Activated CD4-positive, alpha-beta T cell treated with anti-CD3 and anti-CD28 coated beads for 48 hours (primary cell): Measurements from ENCODE around the gene RPS17.
"Not testable (repeated sequence)": the region's sequence is repeated elsewhere in the genome, so short reads cannot be mapped to it uniquely, and the experiment has no call there.

Experiments used
- DNase-seq: peaks from one replicate; pipeline ENCODE4 v3.0.0-alpha.2; 2020

Gene RPS17

DNA sequence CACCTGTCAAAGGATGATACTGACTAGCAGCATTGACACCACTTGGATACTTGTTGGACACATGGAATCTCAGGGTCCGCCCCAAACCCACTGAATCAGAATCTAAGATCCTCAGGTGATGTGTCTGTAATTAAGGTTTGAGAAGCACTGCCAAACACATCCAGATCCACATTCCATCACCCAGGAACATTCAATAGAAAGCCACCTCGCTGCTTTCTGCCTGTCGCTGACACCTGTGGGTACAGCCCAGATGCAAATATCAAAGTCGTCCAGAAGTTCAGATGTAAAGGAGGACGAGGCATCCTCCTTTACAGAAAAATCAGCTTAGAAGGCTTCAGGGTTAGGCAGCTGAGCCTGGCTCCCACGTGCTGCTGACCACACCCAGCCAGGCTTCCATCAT is 5.2 kb upstream of the RPS17 start:
- DNase-seq, result no peak

DNA sequence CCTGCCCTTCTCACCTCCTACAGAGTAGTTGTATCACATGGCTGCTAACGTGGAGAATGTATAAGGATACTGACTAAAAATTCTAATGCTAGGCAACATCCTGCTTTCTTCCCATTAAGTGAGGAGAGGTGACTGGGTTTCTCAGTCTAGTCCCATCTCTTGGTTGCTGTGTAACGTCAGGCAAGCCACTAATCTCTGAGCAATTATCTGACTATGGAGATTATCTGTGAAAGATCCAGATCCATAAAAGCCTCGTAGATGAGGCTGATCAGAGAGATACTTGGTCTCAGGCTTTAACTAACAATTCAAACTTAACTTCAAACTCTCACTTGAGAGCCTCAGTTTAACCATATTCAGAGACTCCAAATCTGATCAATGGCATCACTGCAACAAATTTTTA is 4.7 kb upstream of the RPS17 start:
- DNase-seq, result no peak

DNA sequence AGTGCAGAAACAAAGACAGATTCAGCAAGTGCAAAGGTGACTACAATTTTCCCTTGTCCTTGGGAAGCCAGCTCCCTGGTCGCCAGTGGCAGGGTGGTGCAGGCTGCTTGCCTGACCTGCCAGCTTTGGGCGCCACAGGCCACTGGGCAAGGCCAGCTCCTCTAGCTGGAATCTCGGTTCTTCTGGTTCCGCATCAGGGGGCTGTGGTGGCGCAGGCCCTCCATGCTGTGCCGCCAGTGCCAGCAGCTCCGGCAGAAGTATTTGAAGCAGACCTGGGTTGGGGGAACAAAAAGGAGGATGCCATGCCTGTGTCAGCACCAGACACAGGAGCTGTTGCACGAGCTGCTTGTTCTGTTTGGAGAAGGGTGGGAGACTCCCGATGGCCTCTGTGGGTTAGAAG is 4.2 kb upstream of the RPS17 start:
- DNase-seq, result no peak

DNA sequence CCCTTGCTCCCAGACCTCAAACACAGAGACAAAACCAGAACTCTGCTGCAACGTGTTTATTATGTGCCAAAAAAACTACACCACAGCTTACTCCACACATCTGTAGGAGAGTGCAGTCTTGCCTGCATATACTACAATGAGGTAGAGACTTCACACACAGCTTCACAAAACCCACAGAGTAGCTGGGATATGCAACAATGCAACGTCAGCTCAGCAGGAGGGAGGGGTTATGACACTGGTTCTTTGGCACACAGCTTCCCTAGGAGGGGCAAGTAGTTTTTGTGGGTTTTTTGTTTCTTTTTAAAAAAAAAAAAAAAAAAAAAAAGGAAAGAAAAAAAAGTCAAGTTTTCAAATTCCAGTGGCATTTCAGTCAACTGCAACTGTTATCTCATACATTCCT is 2.9 kb upstream of the RPS17 start:
- DNase-seq, result no peak

DNA sequence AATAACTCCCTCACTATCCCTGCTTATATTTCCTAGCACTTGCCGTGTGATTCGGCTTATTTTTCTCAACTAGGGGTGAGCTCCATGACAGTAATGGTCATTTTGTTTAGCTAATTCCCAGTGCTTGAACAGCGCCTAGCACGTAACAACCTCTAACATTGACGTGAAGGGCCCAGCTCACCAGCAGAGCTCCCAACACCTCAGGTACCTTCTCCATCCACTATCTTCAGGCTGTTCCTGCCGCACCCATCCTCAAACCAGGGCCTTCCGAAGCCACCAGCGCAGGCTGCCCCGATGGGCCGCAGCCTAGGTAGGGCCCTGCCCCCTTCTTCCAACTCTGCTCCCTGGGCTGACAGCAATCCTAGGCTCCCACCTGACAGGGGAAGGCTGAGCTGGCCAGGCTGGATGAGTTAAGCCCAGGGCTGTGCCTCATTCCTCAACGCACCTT is 751 bp upstream of the RPS17 start:
- no peak for DNase-seq

DNA sequence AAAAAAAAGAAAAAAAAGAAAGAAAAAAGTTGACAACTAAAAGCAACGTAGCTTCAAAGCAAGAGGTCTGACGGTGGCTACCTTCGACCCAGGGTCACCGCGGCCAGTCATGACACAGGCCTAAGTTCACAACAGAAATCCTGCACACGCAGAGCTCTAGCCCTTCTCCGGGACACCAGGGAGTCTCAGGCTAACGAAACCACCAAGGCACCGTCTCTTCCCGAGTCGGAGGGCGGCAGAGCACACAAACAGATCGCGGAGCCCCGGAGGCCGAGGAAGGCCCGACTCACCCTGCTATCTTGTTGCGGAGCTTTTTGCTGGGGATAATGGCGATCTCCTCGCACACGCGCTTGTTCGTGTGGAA is 584 bp downstream of the RPS17 start:
- DNase-seq, result no peak

DNA sequence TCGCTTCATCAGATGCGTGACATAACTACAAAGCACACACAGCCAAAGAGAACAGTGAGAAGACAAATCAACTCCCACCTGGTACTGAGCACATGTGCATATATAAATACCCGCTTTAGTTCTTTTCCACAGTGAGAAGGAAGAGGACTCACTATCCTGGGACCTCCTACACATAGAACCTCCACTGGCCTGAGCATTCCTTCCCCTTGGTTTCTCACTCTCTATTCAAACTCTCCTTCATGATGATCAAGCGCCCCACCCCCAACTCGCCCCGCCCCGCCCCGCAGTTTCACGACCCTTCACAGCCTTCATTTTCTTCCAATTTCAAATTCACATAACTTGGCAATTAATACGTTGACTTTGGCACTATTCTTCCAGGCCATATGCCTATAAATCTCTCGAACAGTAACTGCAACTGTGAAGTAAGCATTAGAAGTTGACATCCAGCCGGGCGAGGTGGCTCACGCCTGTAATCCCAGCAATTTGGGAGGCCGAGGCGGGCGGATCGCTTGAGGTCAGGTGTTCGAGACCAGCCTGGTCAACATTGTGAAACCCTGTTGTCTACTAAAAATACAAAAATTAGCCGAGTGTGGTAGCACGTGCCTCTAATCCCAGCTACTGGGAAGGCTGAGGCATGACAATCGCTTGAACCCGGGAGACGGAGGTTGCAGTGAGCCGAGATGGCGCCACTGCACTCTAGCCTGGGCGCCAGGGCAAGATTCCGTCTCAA is 1.1 kb downstream of the RPS17 start:
- DNase-seq, result peak; percentile 42

DNA sequence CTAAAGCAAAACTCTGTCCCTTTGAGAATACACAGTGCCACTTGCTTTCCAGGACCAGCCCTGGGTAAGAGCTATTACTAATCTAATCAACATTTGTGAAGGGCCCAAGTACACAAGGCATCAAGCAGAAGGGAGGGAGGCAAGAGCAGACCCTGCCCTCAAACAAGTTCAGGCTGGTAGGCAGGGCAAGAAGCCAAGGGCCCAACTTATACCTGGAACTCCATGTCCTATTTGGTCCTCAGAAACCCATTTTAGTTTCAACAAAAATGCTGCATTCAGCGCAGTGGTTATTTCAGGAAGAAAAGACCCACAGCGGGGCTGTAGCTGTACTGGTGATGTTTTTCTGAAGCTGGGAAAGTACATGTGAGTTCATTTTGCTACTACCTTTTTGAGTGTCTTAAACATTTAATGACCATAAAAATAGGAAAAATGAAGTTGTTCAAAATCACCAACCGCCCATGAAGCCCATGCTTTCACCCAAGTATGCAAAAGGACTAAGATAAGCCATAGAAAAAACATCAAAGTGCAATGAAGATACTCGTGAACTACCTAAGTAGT is 2.8 kb downstream of the RPS17 start:
- DNase-seq, result no peak

DNA sequence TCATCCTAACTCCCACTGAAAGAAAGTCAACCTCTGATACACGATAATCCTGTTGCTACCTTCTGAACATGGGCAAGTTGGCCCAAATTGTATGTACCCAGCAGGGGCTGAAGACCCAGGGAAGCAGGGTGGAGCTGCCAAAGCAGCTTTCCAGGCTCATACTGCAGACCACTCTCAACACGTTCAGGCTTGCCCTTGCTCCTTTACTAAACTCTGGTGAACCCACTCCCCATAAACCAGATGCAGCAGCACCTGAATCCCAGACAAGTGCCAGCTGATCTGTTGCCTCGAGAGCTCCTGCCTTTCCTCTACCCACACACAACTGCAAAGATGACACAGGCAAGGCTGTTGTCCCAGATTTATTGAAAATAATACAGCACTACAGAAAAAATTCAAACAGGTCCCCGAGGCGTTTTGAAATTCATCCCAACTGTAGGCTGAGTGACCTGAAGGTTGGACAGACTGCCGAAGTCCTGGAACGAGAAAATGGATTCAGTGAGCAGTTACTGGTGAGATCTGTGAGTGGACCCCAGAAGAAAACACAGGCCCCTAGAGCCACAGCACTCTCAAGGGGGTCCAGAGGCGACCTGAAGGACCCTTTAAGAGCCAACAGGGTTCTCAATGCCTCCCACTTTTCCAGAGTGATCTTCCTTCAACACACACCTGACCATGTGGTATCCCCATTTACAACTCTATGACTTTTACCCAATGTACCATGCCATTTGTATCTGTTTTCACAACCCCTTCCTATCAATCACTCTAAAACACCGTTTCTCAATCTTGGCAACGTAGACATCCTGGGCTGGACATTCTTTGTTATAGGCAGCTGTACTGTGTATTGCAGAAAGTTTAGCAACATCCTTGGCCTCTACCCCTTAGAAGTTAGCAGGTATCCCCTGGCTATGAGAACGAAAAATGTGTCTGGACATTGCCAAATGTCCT is 3.6 kb downstream of the RPS17 start:
- DNase-seq, result no peak

DNA sequence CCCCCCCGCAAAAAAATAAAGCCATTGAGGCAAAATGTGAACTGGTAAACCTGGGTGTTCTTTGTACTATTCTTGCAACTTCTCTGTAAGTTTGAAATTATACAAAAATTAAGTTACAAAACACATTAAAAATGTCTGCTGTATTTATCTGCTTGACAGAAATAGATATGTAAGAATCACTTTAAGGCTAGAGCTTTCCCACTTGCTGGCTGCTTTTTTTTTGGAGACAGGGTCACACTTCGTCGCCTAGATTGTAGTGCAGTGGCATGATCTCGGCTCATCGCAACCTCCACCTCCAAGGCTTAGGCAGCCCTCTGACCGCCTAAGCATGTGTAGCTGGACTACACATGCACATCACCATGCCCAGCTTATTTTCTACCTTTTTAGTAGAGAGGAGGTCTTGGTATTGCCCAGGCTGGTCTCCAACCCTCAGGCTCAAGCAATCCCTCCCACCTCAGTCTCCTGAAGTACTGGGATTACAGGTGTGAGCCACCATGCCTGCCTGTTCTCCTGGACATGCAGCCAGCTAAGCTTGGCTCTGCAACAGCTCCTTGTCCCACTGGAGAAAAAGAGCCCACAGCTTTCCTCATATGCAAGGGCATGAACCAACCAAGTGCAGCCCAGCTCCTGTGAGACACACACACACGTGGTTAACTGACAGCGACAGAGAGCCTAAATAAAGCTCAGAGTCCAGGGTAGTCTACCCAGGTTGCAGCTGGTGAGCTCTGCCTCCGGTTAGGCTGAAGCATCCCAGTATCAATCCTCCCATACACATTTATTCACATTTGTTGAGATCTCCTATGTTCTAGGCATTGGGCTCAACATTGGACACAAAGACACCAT is 4.5 kb downstream of the RPS17 start:
- DNase-seq, result peak; percentile 28

DNA sequence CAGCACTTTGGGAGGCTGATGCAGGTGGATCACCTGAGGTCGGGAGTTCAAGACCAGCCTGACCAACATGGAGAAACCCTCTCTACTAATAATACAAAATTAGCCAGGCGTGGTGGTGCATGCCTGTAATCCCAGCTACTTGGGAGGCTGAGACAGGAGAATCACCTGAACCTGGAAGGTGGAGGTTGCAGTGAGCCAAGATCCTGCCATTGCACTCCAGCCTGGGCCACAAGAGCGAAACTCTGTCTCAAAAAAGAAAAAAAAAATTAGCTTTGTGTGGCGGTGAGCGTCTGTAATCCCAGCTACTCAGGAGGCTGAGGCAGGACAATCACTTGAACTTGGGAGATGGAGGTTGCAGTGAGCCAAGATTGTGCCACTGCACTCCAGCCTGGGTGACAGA is 5.1 kb downstream of the RPS17 start:
- DNase-seq, result not testable (repeated sequence)

DNA sequence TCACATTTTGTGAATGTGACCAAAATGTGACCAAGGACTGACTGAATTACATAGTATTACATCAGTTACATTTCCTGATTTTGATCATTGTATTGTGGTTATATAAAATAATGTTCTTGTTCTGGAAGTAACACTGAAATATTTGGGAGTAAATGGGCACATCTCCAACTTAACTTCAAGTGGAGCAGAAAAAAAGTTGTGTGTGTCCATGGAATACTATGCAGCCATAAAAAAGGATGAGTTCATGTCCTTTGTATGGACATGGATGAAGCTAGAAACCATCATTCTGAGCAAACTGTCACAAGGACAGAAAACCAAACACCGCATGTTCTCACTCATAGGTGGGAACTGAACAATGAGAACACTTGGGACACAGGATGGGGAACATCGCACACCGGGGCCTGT is 5.8 kb downstream of the RPS17 start:
- DNase-seq, result not testable (repeated sequence)

DNA sequence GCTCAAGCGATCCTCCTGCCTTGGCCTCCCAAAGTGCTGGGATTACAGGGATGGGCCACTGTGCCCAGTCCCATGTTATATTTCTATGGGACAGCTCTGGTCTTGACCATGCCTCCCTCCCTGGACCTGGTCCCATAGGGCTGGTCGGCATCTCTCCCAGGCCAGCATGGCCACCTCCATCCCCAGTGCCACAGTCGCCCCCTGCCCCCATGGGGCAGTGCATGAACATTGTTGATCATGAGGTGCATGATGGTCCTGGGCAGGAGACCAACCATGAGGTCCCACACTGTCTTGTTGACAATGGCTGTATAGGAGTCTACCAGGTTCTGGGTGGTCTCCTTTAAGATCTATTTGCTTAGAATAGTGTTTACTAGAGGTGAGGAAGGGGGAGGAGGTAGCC is 6.5 kb downstream of the RPS17 start:
- DNase-seq, result no peak

DNA sequence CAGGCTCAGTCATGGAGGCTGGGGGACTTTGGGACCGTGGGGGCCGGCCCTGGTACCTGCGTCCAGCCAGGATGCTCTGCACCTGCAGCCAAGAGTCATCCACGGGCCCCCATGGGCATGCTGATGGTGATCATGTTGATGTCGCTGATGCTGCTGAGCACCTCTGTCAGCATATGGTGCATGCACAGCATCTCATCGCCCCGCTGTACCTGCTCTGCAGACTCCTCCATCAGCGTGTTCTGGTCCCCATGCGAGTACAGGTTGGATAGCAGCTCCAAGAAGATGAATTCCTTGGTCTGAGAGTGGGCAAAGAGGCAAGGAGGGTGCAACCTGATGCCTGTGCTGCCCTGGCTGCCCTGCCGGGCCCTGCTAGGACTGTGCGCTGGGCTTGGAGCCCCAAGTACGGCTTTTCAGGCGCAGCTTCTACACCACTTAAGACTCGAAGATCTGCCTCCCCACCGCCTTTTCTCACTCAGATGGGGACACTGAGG is 7.2 kb downstream of the RPS17 start:
- DNase-seq, result no peak

DNA sequence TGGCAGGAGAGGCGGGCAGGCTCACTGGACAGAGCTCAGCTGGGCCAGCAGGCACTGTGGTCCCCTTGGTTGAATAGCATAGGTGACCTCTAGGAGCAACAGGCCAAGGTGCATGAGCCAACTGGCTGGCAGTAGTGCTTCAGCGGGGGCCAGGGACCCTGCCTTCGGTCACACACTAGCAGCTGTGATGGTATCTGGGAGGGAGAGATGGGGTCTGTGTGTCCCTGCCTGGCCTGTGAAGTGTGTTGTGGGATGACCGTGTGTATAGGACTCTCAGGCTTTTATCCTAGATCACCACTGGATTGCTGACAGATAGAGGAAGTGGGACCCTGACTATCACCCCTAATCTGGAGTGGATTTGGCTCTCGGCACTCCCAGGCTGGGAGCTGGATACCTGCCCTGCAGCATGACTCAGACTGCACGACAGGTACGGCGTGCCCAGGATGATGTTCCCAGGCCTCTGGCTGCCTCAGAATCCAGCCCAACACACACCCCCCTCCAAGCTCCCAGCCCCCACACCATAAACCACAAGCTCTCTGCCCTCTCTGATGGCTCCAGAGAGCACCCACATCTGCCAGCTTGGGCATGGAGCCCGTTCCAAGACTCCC is 7.8 kb downstream of the RPS17 start:
- no peak for DNase-seq

DNA sequence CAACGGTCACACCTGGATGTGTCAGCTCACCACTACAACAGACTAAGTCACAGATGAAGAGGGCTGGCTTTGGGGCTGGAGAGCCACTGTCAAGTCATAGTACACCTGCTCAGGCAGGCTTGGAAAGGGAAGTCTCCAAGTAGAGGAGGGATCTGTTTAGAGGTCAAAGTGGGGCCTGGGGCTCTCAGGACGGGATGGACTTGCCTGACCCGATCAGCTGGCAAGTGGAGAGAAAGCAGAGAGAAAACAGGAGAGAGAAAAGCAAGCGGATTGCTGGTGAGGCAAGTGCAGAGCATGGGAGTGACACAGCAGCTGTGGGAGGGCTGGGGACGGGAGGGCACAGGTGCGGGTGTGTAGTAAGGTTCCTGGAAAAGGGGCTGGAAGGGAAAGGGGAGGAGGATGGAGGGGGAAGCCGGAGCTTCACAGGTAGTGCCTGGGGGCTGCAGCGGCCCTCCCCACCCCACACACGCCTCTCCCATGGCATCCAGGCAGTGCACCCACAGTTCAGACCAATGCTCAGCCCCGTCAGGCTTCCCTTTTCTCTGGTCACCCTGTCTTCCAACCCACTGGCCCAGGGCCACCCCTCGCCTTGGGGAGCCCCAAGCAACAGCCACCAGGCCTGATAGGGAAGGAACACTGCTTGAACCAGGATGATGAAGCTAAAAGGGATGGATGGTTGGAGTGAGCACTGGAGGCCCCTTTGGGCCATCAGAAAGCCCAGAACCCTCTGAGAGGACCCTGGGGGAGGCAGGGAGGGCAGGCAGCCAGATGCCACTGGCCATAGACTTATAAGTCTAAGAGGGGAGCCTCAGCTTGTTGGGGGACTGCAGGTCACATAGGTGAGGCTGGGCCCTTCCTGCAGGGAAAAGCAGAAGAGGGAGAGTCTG is 8.5 kb downstream of the RPS17 start:
- DNase-seq, result no peak

DNA sequence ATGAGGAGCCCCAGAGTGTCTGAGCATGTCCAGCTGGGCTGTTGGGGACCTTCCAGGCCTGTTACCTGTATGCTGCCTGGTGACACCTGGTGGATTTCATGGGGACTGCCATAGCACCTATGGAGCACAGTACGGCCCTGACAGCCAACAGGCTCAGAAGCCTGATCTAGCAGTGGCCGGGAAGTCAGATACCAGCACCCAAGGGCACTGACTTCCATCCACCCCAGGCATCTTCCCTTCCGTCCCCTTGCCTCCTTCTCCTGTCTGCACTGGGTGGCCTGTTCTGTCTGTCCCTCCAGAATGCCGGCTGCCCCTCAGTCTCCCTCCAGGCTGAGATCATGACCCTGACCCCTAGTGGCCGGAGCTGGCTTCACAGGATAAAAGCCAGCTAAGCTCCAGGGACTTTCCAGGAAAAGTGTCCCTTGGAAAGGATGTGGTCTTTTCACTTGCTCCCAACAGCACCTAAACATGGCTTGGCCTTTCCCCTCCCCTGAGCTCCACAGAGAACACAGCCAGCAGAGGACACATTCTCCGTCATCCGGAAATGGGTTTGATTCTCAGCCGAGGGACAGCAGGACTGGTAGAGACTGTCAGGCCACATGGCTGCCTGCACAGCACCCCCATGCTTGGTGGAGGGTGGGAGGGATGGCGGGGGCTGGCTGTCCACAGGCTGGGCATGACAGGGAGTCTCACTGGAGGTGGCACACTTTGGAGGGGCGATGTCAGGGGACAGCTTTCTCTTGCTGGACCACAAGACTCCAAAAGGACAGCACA is 9.5 kb downstream of the RPS17 start:
- DNase-seq, result peak; percentile 77

DNA sequence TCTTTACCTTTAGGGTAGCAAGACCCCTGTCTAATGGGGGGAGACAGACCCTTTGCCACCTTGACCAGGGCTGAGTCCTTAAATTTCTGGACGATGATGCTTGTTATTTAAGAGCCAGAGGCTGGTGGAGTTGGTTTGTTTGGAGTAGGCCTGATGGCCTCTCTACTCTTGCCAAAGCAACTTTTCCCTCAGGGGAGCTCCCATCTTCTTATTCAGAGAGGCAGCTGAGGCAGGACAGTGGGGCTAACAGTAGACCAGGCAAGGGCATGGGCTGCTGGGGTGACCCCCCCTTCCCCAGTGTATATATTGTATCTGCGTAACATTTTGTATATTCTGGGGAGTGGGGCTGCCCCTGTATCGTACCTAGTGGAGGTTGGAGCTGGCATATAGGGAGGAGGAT is 10.3 kb downstream of the RPS17 start:
- DNase-seq, result no peak

DNA sequence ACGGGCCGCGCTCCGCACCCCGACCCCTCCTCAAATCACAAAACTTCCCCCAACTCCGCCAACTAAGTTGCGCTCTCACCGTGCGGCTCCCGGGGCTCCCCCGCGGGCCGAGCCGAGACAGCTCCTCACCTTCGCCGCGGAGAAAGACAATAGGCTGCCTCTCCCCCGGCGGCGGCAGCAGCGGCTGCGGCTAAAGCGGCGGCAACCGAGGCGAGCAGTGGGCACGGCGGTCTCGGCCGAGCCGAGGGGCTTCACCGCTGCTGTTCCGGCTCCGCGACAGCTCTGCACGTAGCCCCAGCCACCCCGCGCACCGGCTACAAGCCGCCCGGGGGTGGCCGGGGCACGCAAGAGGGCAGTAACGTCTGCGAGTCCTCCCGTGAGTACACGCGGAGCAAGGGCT is 26.7 kb downstream of the RPS17 start:
- DNase-seq, result not testable (repeated sequence)

DNA sequence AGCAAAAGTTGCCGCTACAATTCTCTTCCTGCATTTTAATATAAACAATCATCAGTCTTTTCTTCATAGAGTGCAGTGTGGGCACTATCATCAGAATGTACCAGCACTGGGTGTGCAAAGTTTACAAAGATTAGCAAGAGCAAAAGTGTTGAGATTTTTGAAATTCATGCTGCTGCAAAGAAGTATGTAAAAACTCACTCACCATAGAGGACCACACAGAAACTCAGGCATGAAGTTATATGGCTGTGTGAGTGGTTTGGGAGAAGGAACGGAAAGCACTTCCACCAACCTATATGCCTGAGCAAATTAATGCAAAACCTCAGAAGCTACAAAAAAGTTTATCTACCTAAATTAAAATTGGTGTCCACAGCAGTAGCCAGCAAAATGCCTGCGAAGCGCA is 32.6 kb downstream of the RPS17 start:
- not testable (repeated sequence) for DNase-seq
